ENCODE measurements around the gene DMBX1.

The DMBX1 gene

GRCh38 chr1:46489169-46489637 is 433 bp upstream of the DMBX1 start:
- Histone ChIP-seq H3K4me2 (ENCODE audit: low read length) (no peak overlapping the region), H3K4me3 (ENCODE audit: low read length) (no peak overlapping the region)
- TF ChIP-seq EZH2phosphoT487 (IDR thresholded peaks at IDR 0.05; ENCODE audit: borderline replicate concordance, low read length), result peak; percentile 48; the same call in 1 of the 2 replicates
- no peak for TF ChIP-seq CTCF (IDR thresholded peaks at IDR 0.05; ENCODE audit: low read depth, low read length, poor library complexity, severe bottlenecking)

GRCh38 chr1:46490406-46490655 is 695 bp downstream of the DMBX1 start:
- Histone ChIP-seq H3K4me1 (ENCODE audit: control insufficient read depth, low read length) (no peaks in the 10 kb centered on the region), H3K4me2 (ENCODE audit: low read length) (no peak overlapping the region), H3K4me3 (ENCODE audit: low read length) (no peak overlapping the region)

More at GRCh38 chr1:46489169-46489637, 433 bp upstream of the DMBX1 start:
- H3F3A ChIP-seq (ENCODE audit: control insufficient read depth, insufficient read depth), result no peaks in the 10 kb centered on the region
- no peak overlapping the region for H3K27ac ChIP-seq (ENCODE audit: low read depth, low read length)
- H3K36me3 ChIP-seq (ENCODE audit: control insufficient read depth, low read length), result no peaks in the 10 kb centered on the region
- H3K4me1 ChIP-seq (ENCODE audit: control insufficient read depth, low read length), result no peaks in the 10 kb centered on the region
- no peaks in the 10 kb centered on the region for H3K79me2 ChIP-seq (ENCODE audit: control insufficient read depth, low read length)
- H3K27me3 ChIP-seq (ENCODE audit: control insufficient read depth, low read length), result peaks cover 66% of the 10 kb centered on the region
- H4K20me1 ChIP-seq (ENCODE audit: control insufficient read depth, insufficient read depth, low read depth, low read length), result no peaks in the 10 kb centered on the region
- H3K9me2 ChIP-seq (replicated peaks; ENCODE audit: control insufficient read depth, low read length), result no peaks in the 10 kb centered on the region
- H3K9me3 ChIP-seq (ENCODE audit: control insufficient read depth, insufficient read depth, low read length), result no peaks in the 10 kb centered on the region

GRCh38 chr1:46490656-46491442 is 1.2 kb downstream of the DMBX1 start:
- Histone ChIP-seq H3K79me2 (ENCODE audit: control insufficient read depth, low read length) (no peaks in the 10 kb centered on the region), H3K9me3 (ENCODE audit: control insufficient read depth, insufficient read depth, low read length) (no peaks in the 10 kb centered on the region), H3K27ac (ENCODE audit: low read depth, low read length) (no peak overlapping the region), H3K36me3 (ENCODE audit: control insufficient read depth, low read length) (no peaks in the 10 kb centered on the region), H4K20me1 (ENCODE audit: control insufficient read depth, insufficient read depth, low read depth, low read length) (no peaks in the 10 kb centered on the region), H3F3A (ENCODE audit: control insufficient read depth, insufficient read depth) (no peaks in the 10 kb centered on the region), H3K27me3 (ENCODE audit: control insufficient read depth, low read length) (peaks cover 77% of the 10 kb centered on the region), H3K9me2 (replicated peaks; ENCODE audit: control insufficient read depth, low read length) (no peaks in the 10 kb centered on the region), H3K4me3 (ENCODE audit: low read length) (no peak overlapping the region), H3K4me2 (ENCODE audit: low read length) (no peak overlapping the region), H3K4me1 (ENCODE audit: control insufficient read depth, low read length) (no peaks in the 10 kb centered on the region)
- TF ChIP-seq EZH2phosphoT487 (IDR thresholded peaks at IDR 0.05; ENCODE audit: borderline replicate concordance, low read length), result peak; percentile 24; the same call in 1 of the 2 replicates
- no peak for TF ChIP-seq CTCF (IDR thresholded peaks at IDR 0.05; ENCODE audit: low read depth, low read length, poor library complexity, severe bottlenecking)

More at GRCh38 chr1:46490406-46490655, 695 bp downstream of the DMBX1 start:
- no peak for TF ChIP-seq EZH2phosphoT487 (IDR thresholded peaks at IDR 0.05; ENCODE audit: borderline replicate concordance, low read length)
- TF ChIP-seq CTCF (IDR thresholded peaks at IDR 0.05; ENCODE audit: low read depth, low read length, poor library complexity, severe bottlenecking), result no peak
- Histone ChIP-seq H3K27ac (ENCODE audit: low read depth, low read length) (no peak overlapping the region), H3K9me3 (ENCODE audit: control insufficient read depth, insufficient read depth, low read length) (no peaks in the 10 kb centered on the region), H3K36me3 (ENCODE audit: control insufficient read depth, low read length) (no peaks in the 10 kb centered on the region), H3F3A (ENCODE audit: control insufficient read depth, insufficient read depth) (no peaks in the 10 kb centered on the region), H3K79me2 (ENCODE audit: control insufficient read depth, low read length) (no peaks in the 10 kb centered on the region), H3K27me3 (ENCODE audit: control insufficient read depth, low read length) (peaks cover 77% of the 10 kb centered on the region), H4K20me1 (ENCODE audit: control insufficient read depth, insufficient read depth, low read depth, low read length) (no peaks in the 10 kb centered on the region), H3K9me2 (replicated peaks; ENCODE audit: control insufficient read depth, low read length) (no peaks in the 10 kb centered on the region)
